Activated T-cell treated with anti-CD3 and anti-CD28 coated beads for 24 hours (primary cell): Measurements from ENCODE around the gene TMEM59.
"Not testable (repeated sequence)": the region's sequence is repeated elsewhere in the genome, so short reads cannot be mapped to it uniquely, and the experiment has no call there.

Experiments
- DNase-seq: peaks from one replicate; pipeline ENCODE4 v3.0.0-alpha.2; 2020; ENCODE audit warnings: low read depth

The TMEM59 gene

GRCh38 chr1:54052934-54053744 lies at the start of gene TMEM59, which contains the start of gene TCEANC2:
TSS of gene TMEM59 (minus strand) at chr1:54053204. CDS start at chr1:54053188, 16 bp downstream.
TSS of gene TCEANC2 (plus strand) at chr1:54053608. CDS start at chr1:54054423, 815 bp downstream.
- DNase-seq = peak; percentile 96

GRCh38 chr1:54100500-54100899 lies 47.5 kb upstream of the TMEM59 start:
- no peak for DNase-seq

- no peak for DNase-seq
Observed at GRCh38 chr1:54099061-54099610, 46.1 kb upstream of the TMEM59 start.

GRCh38 chr1:54096877-54097240 lies 43.9 kb upstream of the TMEM59 start:
- no peak for DNase-seq

DNA sequence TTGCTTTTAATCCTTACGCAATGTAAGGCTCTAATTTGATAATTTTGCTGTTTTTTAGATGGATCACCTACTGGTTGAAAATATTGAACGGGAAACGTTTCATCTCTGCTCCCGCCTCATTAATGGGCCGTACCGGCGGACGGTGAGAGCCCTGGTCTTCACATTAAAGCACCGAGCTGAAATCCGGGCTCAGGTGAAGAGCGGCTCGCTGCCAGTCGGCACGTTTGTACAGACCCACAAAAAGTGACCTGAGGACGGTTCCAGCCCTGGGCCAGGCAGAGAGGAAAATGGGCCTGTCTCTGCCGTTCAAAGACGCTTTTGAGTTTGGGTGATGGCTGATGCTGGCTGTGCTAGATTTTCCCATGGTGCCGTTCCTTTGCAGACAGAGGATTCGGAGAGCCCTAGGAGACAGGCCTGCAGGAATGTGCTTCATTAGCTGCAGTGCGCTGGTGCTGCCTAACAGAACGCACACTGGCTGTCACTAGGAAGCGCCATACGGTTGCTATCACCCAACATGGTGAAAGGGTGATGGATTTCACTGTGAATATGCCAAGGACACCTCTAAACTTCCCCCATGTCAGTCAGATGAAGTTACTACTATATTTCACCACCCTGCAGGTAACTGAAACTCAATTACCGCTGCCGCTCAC lies 43.3 kb upstream of the TMEM59 start:
- DNase-seq = no peak

DNA sequence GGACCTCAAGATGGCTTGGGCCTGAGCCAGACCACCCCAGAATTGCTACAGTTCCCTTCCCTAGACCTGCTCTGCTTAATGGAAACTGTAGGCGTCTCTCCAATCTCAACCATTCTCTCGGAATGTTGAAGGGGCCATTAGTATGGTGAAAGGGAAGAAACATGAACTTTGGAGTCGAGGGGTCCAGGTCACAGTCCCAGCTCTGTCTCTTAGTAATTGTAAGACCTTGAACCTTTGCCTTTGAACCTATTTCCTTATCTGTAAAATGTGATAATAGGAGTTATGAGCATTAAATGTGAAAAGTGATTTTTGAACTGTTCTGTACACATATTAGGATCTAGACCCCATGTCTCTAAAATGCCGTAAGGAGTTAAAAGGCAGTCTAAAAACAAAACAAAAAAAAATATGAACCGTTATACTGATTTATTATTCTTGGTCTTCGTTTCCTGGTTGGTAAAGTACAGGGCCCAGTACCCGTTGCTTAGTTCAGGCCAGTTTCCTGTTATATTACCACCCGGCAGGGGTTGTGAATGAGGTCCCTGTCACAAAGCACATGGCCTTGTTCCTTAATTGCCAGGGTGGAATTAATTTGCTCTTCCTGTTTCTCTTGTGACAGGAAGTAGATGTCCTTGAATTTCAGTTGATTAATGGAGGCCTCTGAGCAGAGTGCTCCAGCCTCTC lies 42.7 kb upstream of the TMEM59 start:
- DNase-seq = no peak

GRCh38 chr1:54094730-54095105 lies 41.7 kb upstream of the TMEM59 start:
- not testable (repeated sequence) for DNase-seq

GRCh38 chr1:54094001-54094729 lies 41.2 kb upstream of the TMEM59 start:
- no peak for DNase-seq

DNA sequence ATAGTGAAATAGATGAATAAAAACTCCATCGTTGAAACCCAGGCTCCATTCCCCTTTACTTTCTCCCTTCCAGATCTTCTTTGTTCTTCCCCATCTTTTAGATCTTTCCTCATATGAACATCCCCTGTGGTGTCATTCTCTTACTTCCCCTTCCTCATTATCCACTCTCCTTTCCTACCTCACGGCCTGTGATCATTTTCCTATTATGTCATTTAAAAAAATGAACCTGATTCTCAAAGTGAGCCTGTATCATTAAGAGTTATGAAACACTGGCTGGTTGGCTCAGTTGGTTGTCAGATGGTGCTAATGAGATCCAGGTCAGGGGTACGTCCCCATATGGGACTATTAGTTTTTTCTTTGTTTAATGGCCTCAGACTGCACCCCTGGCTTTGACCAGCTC lies 38.7 kb upstream of the TMEM59 start:
- no peak for DNase-seq

DNA sequence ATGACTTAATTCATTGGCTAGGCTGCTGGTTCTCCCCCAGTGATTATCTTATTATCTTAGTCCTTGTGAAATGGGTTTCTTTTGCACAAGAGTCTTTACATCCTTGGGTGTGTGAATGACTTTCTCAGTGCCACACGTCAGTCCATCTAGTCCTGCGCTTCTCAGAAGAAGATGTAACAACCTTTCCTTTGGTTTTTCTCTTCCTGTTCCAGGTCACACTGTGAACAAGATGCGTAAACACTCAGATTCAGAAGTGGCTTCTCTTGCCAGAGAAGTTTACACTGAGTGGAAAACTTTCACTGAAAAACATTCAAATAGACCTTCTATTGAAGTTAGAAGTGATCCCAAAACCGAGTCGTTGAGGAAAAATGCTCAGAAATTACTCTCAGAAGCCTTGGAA lies 35.4 kb upstream of the TMEM59 start:
- DNase-seq = no peak

DNA sequence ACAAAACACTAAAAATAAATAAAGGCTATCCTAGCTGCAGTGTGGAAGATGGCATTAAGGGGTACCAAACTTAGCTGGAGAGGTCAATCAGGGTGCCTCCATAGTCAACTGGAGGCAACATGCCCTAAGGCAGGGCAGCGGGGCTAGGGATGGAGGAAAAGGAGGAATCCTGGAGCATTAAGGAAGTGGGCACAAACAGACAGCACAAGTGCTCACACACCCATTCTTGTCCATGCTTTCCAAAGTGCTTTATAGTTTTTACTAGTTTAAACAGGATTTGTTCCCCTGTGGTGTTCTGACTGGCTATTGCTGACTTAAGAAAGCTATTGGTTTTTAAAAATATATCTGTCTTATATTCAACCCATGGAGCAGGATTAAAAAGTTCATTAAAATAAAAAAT lies 33.8 kb upstream of the TMEM59 start:
- DNase-seq = no peak

- no peak for DNase-seq
Observed at GRCh38 chr1:54084794-54085193, 31.8 kb upstream of the TMEM59 start.

DNA sequence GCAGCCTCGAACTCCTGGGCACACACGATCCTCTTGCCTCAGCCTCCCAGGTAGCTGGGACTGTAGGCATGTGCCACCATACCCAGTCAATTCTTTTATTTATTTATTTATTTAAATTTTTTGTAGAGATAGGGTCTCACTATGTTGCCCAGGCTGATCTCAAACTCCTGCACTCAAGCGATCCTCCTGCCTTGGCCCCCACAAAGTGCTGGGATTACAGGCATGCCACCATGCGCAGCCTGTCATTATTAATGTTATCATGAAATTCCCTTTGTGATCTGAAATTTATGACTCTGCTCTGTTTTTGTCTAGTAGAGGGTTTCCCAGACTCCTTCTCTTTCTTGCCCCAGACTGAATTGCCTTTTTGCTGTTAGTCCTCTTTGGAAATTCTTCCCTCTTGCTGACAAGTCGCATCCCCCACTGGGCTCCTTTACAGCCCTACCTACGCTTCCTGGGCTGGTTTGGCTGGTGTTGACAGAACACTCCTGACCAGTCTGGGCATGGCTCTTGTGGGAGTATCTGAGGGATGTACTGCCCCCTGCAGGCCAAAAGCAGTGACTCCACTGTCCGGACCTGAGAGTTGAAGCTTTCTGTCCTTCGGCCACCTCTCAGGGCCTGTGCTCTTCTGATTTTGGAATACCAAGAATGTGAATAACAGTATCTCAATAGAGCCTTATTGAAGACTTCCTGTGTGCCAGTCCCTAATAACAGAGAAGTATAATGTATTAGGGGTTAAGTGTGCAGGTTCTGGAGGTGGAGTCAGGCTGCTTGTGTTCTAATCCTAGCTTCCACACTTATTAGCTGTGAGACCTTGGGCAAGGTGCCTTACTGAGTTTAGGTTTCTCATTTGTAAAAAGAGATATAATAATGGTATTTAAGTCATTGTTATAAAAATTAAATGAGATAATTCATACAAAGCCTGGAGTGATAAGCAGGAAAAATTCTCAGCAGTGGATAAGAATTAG lies 28.6 kb upstream of the TMEM59 start:
- DNase-seq = peak; percentile 43

GRCh38 chr1:54080598-54081049 lies 27.6 kb upstream of the TMEM59 start:
- no peak for DNase-seq

- DNase-seq = no peak
Observed at GRCh38 chr1:54077359-54077758, 24.4 kb upstream of the TMEM59 start.

DNA sequence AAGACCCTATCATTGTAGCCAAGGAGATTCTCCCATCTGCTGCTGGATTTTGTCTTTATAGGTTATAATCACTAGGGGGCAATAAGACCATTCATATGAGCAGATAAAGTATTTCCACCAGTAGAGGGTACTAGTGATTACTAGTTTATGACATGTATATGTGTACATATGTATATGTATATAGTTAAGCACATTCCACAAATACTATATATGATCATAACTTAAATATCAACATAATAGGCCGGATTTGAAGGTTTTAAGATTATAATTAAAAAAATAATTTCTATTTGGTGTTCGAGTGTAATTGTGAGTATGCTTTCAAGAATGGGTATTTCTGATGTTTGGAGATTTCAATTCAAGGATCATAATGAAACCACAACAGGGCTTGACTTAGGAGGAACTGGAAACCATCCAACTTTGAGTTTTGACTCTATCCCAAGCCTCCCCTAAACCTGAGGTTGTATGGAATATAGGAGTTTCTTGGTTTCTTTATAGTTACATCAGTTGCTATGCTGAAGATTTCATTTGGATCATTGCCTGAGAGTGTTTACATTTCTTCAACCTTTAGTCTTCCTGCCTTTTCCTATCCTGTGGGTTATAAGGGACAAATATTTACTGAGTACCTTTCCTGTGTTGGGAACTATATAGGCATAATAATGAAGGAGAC lies 17.3 kb upstream of the TMEM59 start:
- DNase-seq = no peak

DNA sequence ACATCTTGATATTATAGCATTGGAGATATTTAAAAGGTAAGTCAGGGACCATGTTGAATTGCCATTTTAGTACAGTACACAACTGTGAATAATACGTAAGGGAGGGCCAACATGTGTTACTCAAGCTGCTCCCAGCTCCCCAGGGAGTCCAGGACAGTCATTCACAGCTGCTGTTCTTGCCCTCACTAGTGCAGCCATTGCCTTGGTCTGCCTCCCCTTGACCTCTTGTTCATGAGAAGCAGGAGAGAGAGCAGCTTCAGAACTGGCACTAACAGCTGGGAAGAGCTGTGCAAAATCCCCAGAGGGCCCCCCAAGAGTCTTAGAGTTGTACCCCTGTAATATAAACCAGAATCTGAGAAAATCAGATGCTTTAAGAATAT lies 16.8 kb upstream of the TMEM59 start:
- no peak for DNase-seq

- no peak for DNase-seq
Observed at GRCh38 chr1:54064299-54064698, 11.3 kb upstream of the TMEM59 start.

GRCh38 chr1:54054438-54054749 lies 1.4 kb upstream of the TMEM59 start:
- no peak for DNase-seq

GRCh38 chr1:54053745-54054437 lies 887 bp upstream of the TMEM59 start:
- DNase-seq = peak; percentile 7
